ENCODE measurements around the gene RBM23. TPM values are rescaled to one million over a fixed set of nuclear protein-coding genes. Genes with fewer than 3 reads are reported as not detected.

Gene RBM23
- total RNA-seq, 1 experiment from 2014 or later, result 70.0 TPM

- Histone ChIP-seq H3K4me1 (0 out of 2 replicates have a peak, but pooled peaks cover 7% of the 10 kb centered on the region), H3K36me3 (ENCODE audit: control insufficient read depth, insufficient read depth, low read length) (peaks cover 2% of the 10 kb centered on the region), H3K9me3 (no peaks in the 10 kb centered on the region), H3K4me3 (ENCODE audit: low read depth, low read length) (no peak overlapping the region), H3K27me3 (replicated peaks; ENCODE audit: control insufficient read depth, insufficient read depth, low read length) (no peaks in the 10 kb centered on the region)
- intact Hi-C loops (cut with micrococcal nuclease; ENCODE audit: unreplicated experiment), result no loop called here
- Mint-ChIP-seq H3K9me3 (ENCODE audit: unreplicated experiment) (no peaks in the 10 kb centered on the region), H3K36me3 (ENCODE audit: insufficient read depth, unreplicated experiment) (no peaks in the 10 kb centered on the region), H3K4me1 (ENCODE audit: low read depth, unreplicated experiment) (no peaks in the 10 kb centered on the region), H3K27me3 (ENCODE audit: insufficient read depth, unreplicated experiment) (no peaks in the 10 kb centered on the region), H3K4me3 (ENCODE audit: unreplicated experiment) (no peak overlapping the region), H3K27ac (ENCODE audit: unreplicated experiment) (no peak overlapping the region)
- no peak for DNase-seq
- ChIA-PET CTCF (no interaction called here), POLR2A (no interaction called here)
- no peak for TF ChIP-seq CTCF (IDR thresholded peaks at IDR 0.05; ENCODE audit: insufficient read depth in 1 of 2, low read depth in 1 of 2, low read length in 1 of 2, severe bottlenecking in 1 of 2, unreplicated experiment in 1 of 2)
- no TSS peak for BruUV-seq (replicated peaks)
Observed at GRCh38 chr14:22895402-22895801, 23.5 kb downstream of the RBM23 start.

- BruUV-seq (replicated peaks), result no TSS peak
- H3K4me1 ChIP-seq, result 0 out of 2 replicates have a peak, but pooled peaks cover 7% of the 10 kb centered on the region
- intact Hi-C loops (cut with micrococcal nuclease; ENCODE audit: unreplicated experiment), result no loop called here
- DNase-seq, result no peak
- no peaks in the 10 kb centered on the region for H3K9me3 Mint-ChIP-seq (ENCODE audit: unreplicated experiment)
- H3K4me1 Mint-ChIP-seq (ENCODE audit: low read depth, unreplicated experiment), result no peaks in the 10 kb centered on the region
- H3K27me3 ChIP-seq (replicated peaks; ENCODE audit: control insufficient read depth, insufficient read depth, low read length), result no peaks in the 10 kb centered on the region
- CTCF ChIA-PET, result no interaction called here
- H3K36me3 Mint-ChIP-seq (ENCODE audit: insufficient read depth, unreplicated experiment), result no peaks in the 10 kb centered on the region
- H3K27me3 Mint-ChIP-seq (ENCODE audit: insufficient read depth, unreplicated experiment), result no peaks in the 10 kb centered on the region
- peaks cover 1% of the 10 kb centered on the region for H3K36me3 ChIP-seq (ENCODE audit: control insufficient read depth, insufficient read depth, low read length)
- no peak overlapping the region for H3K27ac Mint-ChIP-seq (ENCODE audit: unreplicated experiment)
- H3K4me3 ChIP-seq (ENCODE audit: low read depth, low read length), result no peak overlapping the region
- H3K4me3 Mint-ChIP-seq (ENCODE audit: unreplicated experiment), result no peak overlapping the region
- TF ChIP-seq CTCF (IDR thresholded peaks at IDR 0.05; ENCODE audit: insufficient read depth in 1 of 2, low read depth in 1 of 2, low read length in 1 of 2, severe bottlenecking in 1 of 2, unreplicated experiment in 1 of 2), result no peak
- POLR2A ChIA-PET, result no interaction called here
- no peaks in the 10 kb centered on the region for H3K9me3 ChIP-seq
Observed at GRCh38 chr14:22893706-22894105, 25.2 kb downstream of the RBM23 start.

- TF ChIP-seq CTCF (IDR thresholded peaks at IDR 0.05; ENCODE audit: insufficient read depth in 1 of 2, low read depth in 1 of 2, low read length in 1 of 2, severe bottlenecking in 1 of 2, unreplicated experiment in 1 of 2), result no peak
- H3K9me3 ChIP-seq, result no peaks in the 10 kb centered on the region
- no peaks in the 10 kb centered on the region for H3K36me3 ChIP-seq (ENCODE audit: control insufficient read depth, insufficient read depth, low read length)
- H3K4me3 ChIP-seq (ENCODE audit: low read depth, low read length), result no peak overlapping the region
- H3K27ac Mint-ChIP-seq (ENCODE audit: unreplicated experiment), result no peak overlapping the region
- DNase-seq, result no peak
- 0 out of 2 replicates have a peak, but pooled peaks cover 2% of the 10 kb centered on the region for H3K4me1 ChIP-seq
- no peaks in the 10 kb centered on the region for H3K9me3 Mint-ChIP-seq (ENCODE audit: unreplicated experiment)
- no peaks in the 10 kb centered on the region for H3K4me1 Mint-ChIP-seq (ENCODE audit: low read depth, unreplicated experiment)
- intact Hi-C loops (cut with micrococcal nuclease; ENCODE audit: unreplicated experiment), result no loop called here
- no peaks in the 10 kb centered on the region for H3K27me3 ChIP-seq (replicated peaks; ENCODE audit: control insufficient read depth, insufficient read depth, low read length)
- H3K27me3 Mint-ChIP-seq (ENCODE audit: insufficient read depth, unreplicated experiment), result no peaks in the 10 kb centered on the region
- H3K4me3 Mint-ChIP-seq (ENCODE audit: unreplicated experiment), result no peak overlapping the region
- ChIA-PET POLR2A (no interaction called here), CTCF (interaction anchor here (1.2 kb wide), 1 partner anchor 10 kb away, joined by 6 read pairs; the partner anchor contains the start of gene REM2)
- no peaks in the 10 kb centered on the region for H3K36me3 Mint-ChIP-seq (ENCODE audit: insufficient read depth, unreplicated experiment)
- BruUV-seq (replicated peaks), result no TSS peak
Observed at GRCh38 chr14:22892488-22892887, 26.5 kb downstream of the RBM23 start.

All from Caco-2 (cell line).